Measurements from ENCODE around the gene ATRNL1. TPM values are rescaled to one million over a fixed set of nuclear protein-coding genes. Genes with fewer than 3 reads are reported as not detected.
A peak's percentile ranks its signal among the peaks of the same experiment; 100 is the strongest.

Gene ATRNL1
- total RNA-seq, 1 donor from 2014 or later, result 66.0 TPM

GRCh38 chr10:115063701-115064658 lies 29.2 kb upstream of the ATRNL1 start:
- TF ChIP-seq CTCF (IDR thresholded peaks at IDR 0.05), result no peak
- Mint-ChIP-seq H3K36me3 (ENCODE audit: low read depth) (no peaks in the 10 kb centered on the region), H3K27ac (ENCODE audit: unreplicated experiment) (no peak overlapping the region), H3K4me3 (ENCODE audit: unreplicated experiment) (no peak overlapping the region), H3K27me3 (ENCODE audit: low read depth) (no peaks in the 10 kb centered on the region), H3K4me1 (ENCODE audit: low read depth) (peaks cover 53% of the 10 kb centered on the region), H3K9me3 (ENCODE audit: low read depth) (no peaks in the 10 kb centered on the region)
- DNase-seq (ENCODE audit: low spot score), result no peak

GRCh38 chr10:115065801-115066200 lies 27.4 kb upstream of the ATRNL1 start:
- H3K36me3 Mint-ChIP-seq (ENCODE audit: low read depth), result no peaks in the 10 kb centered on the region
- H3K27ac Mint-ChIP-seq (ENCODE audit: unreplicated experiment), result peak overlapping the region; percentile 72
- H3K4me1 Mint-ChIP-seq (ENCODE audit: low read depth), result peaks cover 53% of the 10 kb centered on the region
- H3K9me3 Mint-ChIP-seq (ENCODE audit: low read depth), result no peaks in the 10 kb centered on the region
- DNase-seq (ENCODE audit: low spot score), result no peak
- no peak for TF ChIP-seq CTCF (IDR thresholded peaks at IDR 0.05)
- no peak overlapping the region for H3K4me3 Mint-ChIP-seq (ENCODE audit: unreplicated experiment)
- H3K27me3 Mint-ChIP-seq (ENCODE audit: low read depth), result no peaks in the 10 kb centered on the region

- DNase-seq (ENCODE audit: low spot score), result no peak
- H3K27ac Mint-ChIP-seq (ENCODE audit: unreplicated experiment), result peak overlapping the region; percentile 42
- TF ChIP-seq CTCF (IDR thresholded peaks at IDR 0.05), result no peak
Measured at GRCh38 chr10:115066528-115066927, 26.6 kb upstream of the ATRNL1 start.

GRCh38 chr10:115073796-115074195 lies 19.4 kb upstream of the ATRNL1 start:
- Mint-ChIP-seq H3K9me3 (ENCODE audit: low read depth) (peaks cover 17% of the 10 kb centered on the region), H3K27me3 (ENCODE audit: low read depth) (no peaks in the 10 kb centered on the region), H3K4me1 (ENCODE audit: low read depth) (peaks cover 12% of the 10 kb centered on the region), H3K4me3 (ENCODE audit: unreplicated experiment) (no peak overlapping the region), H3K27ac (ENCODE audit: unreplicated experiment) (no peak overlapping the region), H3K36me3 (ENCODE audit: low read depth) (no peaks in the 10 kb centered on the region)
- TF ChIP-seq CTCF (IDR thresholded peaks at IDR 0.05), result no peak
- DNase-seq (ENCODE audit: low spot score), result no peak

More at GRCh38 chr10:115066528-115066927, 26.6 kb upstream of the ATRNL1 start:
- no peaks in the 10 kb centered on the region for H3K27me3 Mint-ChIP-seq (ENCODE audit: low read depth)
- peaks cover 53% of the 10 kb centered on the region for H3K4me1 Mint-ChIP-seq (ENCODE audit: low read depth)
- no peak overlapping the region for H3K4me3 Mint-ChIP-seq (ENCODE audit: unreplicated experiment)
- H3K9me3 Mint-ChIP-seq (ENCODE audit: low read depth), result no peaks in the 10 kb centered on the region
- H3K36me3 Mint-ChIP-seq (ENCODE audit: low read depth), result no peaks in the 10 kb centered on the region

- Mint-ChIP-seq H3K9me3 (ENCODE audit: low read depth) (peaks cover 20% of the 10 kb centered on the region), H3K27ac (ENCODE audit: unreplicated experiment) (peak overlapping the region; percentile 76), H3K4me1 (ENCODE audit: low read depth) (peaks cover 27% of the 10 kb centered on the region), H3K4me3 (ENCODE audit: unreplicated experiment) (peak overlapping the region; percentile 7), H3K27me3 (ENCODE audit: low read depth) (no peaks in the 10 kb centered on the region), H3K36me3 (ENCODE audit: low read depth) (peaks cover 7% of the 10 kb centered on the region)
- TF ChIP-seq CTCF (IDR thresholded peaks at IDR 0.05), result no peak
- no peak for DNase-seq (ENCODE audit: low spot score)
Measured at GRCh38 chr10:115082506-115082905, 10.7 kb upstream of the ATRNL1 start.
